Breast epithelium (tissue), 4 donors: ENCODE results near the gene TAMALIN. TPM values are rescaled to one million over a fixed set of nuclear protein-coding genes. Genes with fewer than 3 reads are reported as not detected.

Experiments used
- DNase-seq, 2 donors: peaks; one replicate each; pipeline ENCODE4 v3.0.0-alpha.2; 2019; ENCODE audit warnings: low spot score in 2 of 2
- H3K27ac ChIP-seq, 2 donors: fragments of 200-600 bp; sonication (generic) in 1 of 2; one replicate each; pipeline ENCODE4 v1.5.1; 2016 to 2019; ENCODE audit warnings: mild to moderate bottlenecking in 1 of 2
- H3K27me3 ChIP-seq, 2 donors: fragments of 200-600 bp; sonication (generic) in 1 of 2; one replicate each; pipeline versions ENCODE4 v1.5.1 to v1.6.0; 2017 to 2019; ENCODE audit warnings: control low read depth in 1 of 2, mild to moderate bottlenecking in 1 of 2
- H3K36me3 ChIP-seq: fragments of 200-600 bp; one replicate; pipeline ENCODE4 v1.5.1; 2019
- H3K4me1 ChIP-seq, 2 donors: fragments of 200-600 bp; sonication (generic); one replicate each; pipeline ENCODE4 v1.5.1; 2016 to 2019; ENCODE audit warnings: control low read depth in 1 of 2
- H3K4me3 ChIP-seq, 3 donors: fragments of 200-600 bp; sonication (generic); 1 replicate in 2 of 3; 2 replicates in 1 of 3; pipeline ENCODE4 v1.5.1; 2016 to 2019; ENCODE audit warnings: mild to moderate bottlenecking in 3 of 3, moderate library complexity in 2 of 3
- H3K9me3 ChIP-seq, 2 donors: fragments of 200-600 bp; sonication (generic) in 1 of 2; one replicate each; pipeline ENCODE4 v1.5.1; 2016 to 2019; ENCODE audit warnings: control low read depth in 1 of 2
- POLR2A ChIP-seq: fragments of 450-650 bp; IDR thresholded peaks from one replicate; pipeline ENCODE4 v1.6.1; 2016; ENCODE audit warnings: antibody characterized with exemption, mild to moderate bottlenecking, moderate library complexity
- POLR2AphosphoS5 ChIP-seq, 3 donors: sonication (generic); formaldehyde crosslinking; IDR thresholded peaks; one replicate each; pipeline ENCODE4 v1.6.1; 2017; ENCODE audit warnings: antibody characterized with exemption in 3 of 3
- intact Hi-C: fragments of 100-400 bp; cut with DNase I; formaldehyde crosslinking; loops from one replicate; pipeline ENCODE4 v1.15.1; 2023; ENCODE audit warnings: low total_unique reads
- total RNA-seq, 3 donors: library from RNA; depleted of rRNA; stranded (reverse); fragments of >200 nt; gene quantifications; one replicate each; pipeline ENCODE4 v1.1.0, GENCODE V29; 2016
- TF ChIP-seq, protein P1 (sequence below), 3 donors: fragments of 450-650 bp; IDR thresholded peaks; one replicate each; pipeline ENCODE4 v1.5.1; 2016 to 2017; ENCODE audit warnings: antibody characterized with exemption in 3 of 3, mild to moderate bottlenecking in 3 of 3, moderate library complexity in 3 of 3

The TAMALIN gene
- 10 to 100 TPM in 2 of 3 donors, 1 to 10 TPM in 1; 8.5 to 27.2 (median 16.0) TPM for total RNA-seq

GRCh38 chr12:52006726-52007157 lies at the start of gene TAMALIN:
Gene TAMALIN (plus strand): TSS chr12:52006946. CDS start chr12:52007020, 74 bp downstream.
- Histone ChIP-seq H3K9me3 (no peaks in the 10 kb centered on the region), H3K4me3 (peak within 1 kb of the TSS; percentile 77 to 92 (median 88)), H3K4me1 (peaks cover 0 to 3% of the 10 kb centered on the region in 2 donors), H3K36me3 (no peaks in the 10 kb centered on the region), H3K27me3 (no peaks in the 10 kb centered on the region), H3K27ac (peak within 1 kb of the TSS; percentile 80 to 95)
- intact Hi-C loops, result no loop called here
- peak in 2 of 3 donors; percentile 38 to 79 for TF ChIP-seq POLR2AphosphoS5 (IDR thresholded peaks at IDR 0.05)
- TF ChIP-seq, protein P1, sequence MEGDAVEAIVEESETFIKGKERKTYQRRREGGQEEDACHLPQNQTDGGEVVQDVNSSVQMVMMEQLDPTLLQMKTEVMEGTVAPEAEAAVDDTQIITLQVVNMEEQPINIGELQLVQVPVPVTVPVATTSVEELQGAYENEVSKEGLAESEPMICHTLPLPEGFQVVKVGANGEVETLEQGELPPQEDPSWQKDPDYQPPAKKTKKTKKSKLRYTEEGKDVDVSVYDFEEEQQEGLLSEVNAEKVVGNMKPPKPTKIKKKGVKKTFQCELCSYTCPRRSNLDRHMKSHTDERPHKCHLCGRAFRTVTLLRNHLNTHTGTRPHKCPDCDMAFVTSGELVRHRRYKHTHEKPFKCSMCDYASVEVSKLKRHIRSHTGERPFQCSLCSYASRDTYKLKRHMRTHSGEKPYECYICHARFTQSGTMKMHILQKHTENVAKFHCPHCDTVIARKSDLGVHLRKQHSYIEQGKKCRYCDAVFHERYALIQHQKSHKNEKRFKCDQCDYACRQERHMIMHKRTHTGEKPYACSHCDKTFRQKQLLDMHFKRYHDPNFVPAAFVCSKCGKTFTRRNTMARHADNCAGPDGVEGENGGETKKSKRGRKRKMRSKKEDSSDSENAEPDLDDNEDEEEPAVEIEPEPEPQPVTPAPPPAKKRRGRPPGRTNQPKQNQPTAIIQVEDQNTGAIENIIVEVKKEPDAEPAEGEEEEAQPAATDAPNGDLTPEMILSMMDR (IDR thresholded peaks at IDR 0.05), result peak in 1 of 3 donors; percentile 8
- peak; percentile 60 for TF ChIP-seq POLR2A
- DNase-seq, result peak; percentile 62 to 67

DNA sequence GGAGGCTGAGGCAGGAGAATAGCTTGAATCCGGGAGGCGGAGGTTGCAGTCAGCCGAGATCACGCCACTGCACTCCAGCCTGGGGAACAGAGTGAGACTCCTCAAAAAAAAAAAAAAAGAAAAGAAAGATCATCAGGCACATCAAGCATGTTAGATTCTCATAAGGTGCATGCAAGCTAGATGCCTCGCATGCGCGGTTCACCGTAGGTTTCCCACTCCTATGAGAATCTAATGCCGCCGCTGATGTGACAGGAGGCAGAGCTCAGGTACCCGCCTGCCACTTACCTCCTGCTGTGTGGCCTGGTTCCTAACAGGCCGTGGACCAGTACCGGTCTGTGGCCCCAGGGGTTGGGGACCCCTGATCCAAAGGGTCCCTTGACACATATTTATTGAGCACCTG lies 48.2 kb upstream of the TAMALIN start:
- peaks cover 0 to 28% of the 10 kb centered on the region in 2 donors for H3K4me1 ChIP-seq
- intact Hi-C loops, result no loop called here
- no peaks in the 10 kb centered on the region for H3K27me3 ChIP-seq
- no peak for DNase-seq
- TF ChIP-seq POLR2A (no peak), POLR2AphosphoS5 (IDR thresholded peaks at IDR 0.05) (no peak)
- TF ChIP-seq, protein P1 (IDR thresholded peaks at IDR 0.05), result no peak
- no peaks in the 10 kb centered on the region for H3K9me3 ChIP-seq
- peak overlapping the region; percentile 19 to 56 for H3K27ac ChIP-seq
- no peak overlapping the region for H3K4me3 ChIP-seq
- no peaks in the 10 kb centered on the region for H3K36me3 ChIP-seq

DNA sequence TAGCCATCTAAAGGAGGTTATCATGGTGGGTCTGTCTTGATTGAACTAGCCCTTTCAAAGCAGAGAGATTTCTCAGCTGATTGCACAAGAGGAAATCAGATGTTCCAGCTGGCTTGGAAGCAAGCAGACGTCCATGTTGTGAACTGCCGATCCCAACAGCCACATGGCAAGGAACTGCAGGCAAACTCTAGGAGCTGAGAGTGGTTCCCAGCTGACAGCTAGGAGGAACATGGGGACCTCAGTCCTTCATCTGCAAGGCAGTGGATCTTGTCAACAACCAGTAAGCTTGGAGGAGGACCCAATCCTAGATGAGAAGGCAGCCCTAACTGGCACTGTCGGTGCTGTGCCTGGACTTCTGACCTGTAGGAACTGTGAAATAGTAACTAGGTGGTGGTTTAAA lies 47.5 kb upstream of the TAMALIN start:
- Histone ChIP-seq H3K36me3 (no peaks in the 10 kb centered on the region), H3K27me3 (no peaks in the 10 kb centered on the region), H3K9me3 (no peaks in the 10 kb centered on the region), H3K4me1 (peaks cover 0 to 22% of the 10 kb centered on the region in 2 donors), H3K27ac (peak overlapping the region; percentile 19 to 56), H3K4me3 (peak overlapping the region in 1 of 3 donors; percentile 26)
- peak in 1 of 3 donors; percentile 39 for TF ChIP-seq POLR2AphosphoS5 (IDR thresholded peaks at IDR 0.05)
- TF ChIP-seq, protein P1 (IDR thresholded peaks at IDR 0.05), result no peak
- TF ChIP-seq POLR2A, result no peak
- DNase-seq, result no peak
- intact Hi-C loops, result no loop called here

DNA sequence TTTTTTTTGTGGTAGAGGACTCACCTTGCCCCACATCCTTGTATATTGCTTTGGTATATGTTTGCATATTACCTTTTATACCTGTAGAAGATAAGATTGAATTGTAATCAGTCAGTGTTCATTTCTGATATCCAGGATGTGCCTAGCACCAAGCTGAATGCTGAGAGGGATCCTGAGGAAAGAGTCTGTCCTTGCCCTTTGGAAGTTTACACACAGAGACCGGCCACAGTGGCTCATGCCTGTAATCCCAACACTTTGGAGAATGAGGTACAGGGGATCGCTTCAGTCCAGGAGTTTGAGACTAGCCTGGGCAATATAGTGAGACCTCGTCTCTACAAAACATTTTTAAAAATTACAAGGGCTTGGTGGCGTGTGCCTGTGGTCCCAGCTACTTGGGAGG lies 46.8 kb upstream of the TAMALIN start:
- TF ChIP-seq POLR2A (no peak), POLR2AphosphoS5 (IDR thresholded peaks at IDR 0.05) (no peak)
- TF ChIP-seq, protein P1 (IDR thresholded peaks at IDR 0.05), result no peak
- DNase-seq, result no peak
- intact Hi-C loops, result no loop called here
- H3K27me3 ChIP-seq, result no peaks in the 10 kb centered on the region
- H3K9me3 ChIP-seq, result no peaks in the 10 kb centered on the region
- no peak overlapping the region for H3K4me3 ChIP-seq
- no peaks in the 10 kb centered on the region for H3K36me3 ChIP-seq
- H3K4me1 ChIP-seq, result peaks cover 0 to 17% of the 10 kb centered on the region in 2 donors
- no peak overlapping the region for H3K27ac ChIP-seq

GRCh38 chr12:51960488-51960887 lies 46.3 kb upstream of the TAMALIN start:
- TF ChIP-seq, protein P1 (IDR thresholded peaks at IDR 0.05), result no peak
- TF ChIP-seq POLR2A, result no peak
- Histone ChIP-seq H3K27ac (no peak overlapping the region), H3K27me3 (no peaks in the 10 kb centered on the region), H3K4me3 (no peak overlapping the region), H3K36me3 (no peaks in the 10 kb centered on the region), H3K4me1 (peaks cover 0 to 14% of the 10 kb centered on the region in 2 donors), H3K9me3 (no peaks in the 10 kb centered on the region)
- no peak for DNase-seq
- intact Hi-C loops, result no loop called here
